Loucy (cell line): Measurements from ENCODE around the gene IL1R1.

Experiments used
- EZH2phosphoT487 ChIP-seq: fragments of 200-600 bp; IDR thresholded peaks from 2 replicates; pipeline ENCODE4 v1.6.1; 2018; ENCODE audit warnings: antibody characterized with exemption, mild to moderate bottlenecking, moderate library complexity, borderline replicate concordance
- TF ChIP-seq, protein P1 (sequence below): fragments of 200-600 bp; sonication (generic); conservative IDR thresholded peaks from 2 replicates; pipeline ENCODE4 v1.5.1; 2014; ENCODE audit warnings: mild to moderate bottlenecking, antibody characterized with exemption, low read length

DNA sequence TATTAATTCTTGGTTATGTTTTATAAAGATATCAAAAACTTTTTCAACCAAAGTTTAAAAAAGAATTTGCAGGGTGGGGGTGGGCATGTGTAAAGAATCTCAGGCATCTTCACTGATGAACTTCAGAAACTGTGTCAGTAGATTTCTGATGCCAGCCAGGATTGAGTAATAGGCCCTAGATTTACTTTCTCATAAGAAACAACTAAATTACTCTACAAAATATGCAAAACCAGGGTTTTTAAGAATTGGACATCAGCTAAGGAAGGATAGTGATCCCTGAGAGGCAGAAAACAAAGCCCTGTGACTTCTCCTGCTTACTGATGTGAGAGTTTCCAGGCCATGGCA lies 11.9 kb upstream of the IL1R1 start:
- TF ChIP-seq, protein P1, sequence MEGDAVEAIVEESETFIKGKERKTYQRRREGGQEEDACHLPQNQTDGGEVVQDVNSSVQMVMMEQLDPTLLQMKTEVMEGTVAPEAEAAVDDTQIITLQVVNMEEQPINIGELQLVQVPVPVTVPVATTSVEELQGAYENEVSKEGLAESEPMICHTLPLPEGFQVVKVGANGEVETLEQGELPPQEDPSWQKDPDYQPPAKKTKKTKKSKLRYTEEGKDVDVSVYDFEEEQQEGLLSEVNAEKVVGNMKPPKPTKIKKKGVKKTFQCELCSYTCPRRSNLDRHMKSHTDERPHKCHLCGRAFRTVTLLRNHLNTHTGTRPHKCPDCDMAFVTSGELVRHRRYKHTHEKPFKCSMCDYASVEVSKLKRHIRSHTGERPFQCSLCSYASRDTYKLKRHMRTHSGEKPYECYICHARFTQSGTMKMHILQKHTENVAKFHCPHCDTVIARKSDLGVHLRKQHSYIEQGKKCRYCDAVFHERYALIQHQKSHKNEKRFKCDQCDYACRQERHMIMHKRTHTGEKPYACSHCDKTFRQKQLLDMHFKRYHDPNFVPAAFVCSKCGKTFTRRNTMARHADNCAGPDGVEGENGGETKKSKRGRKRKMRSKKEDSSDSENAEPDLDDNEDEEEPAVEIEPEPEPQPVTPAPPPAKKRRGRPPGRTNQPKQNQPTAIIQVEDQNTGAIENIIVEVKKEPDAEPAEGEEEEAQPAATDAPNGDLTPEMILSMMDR, result no peak
- TF ChIP-seq EZH2phosphoT487, result no peak
